22Rv1 (cell line): ENCODE measurements around the gene DCLRE1C.
"Not testable (repeated sequence)": the region's sequence is repeated elsewhere in the genome, so short reads cannot be mapped to it uniquely, and the experiment has no call there.

Source experiments
- H3K27ac ChIP-seq: fragments of 450-650 bp; 2 replicates; pipeline ENCODE4 v1.5.1; 2017
- ZFX ChIP-seq: fragments of 450-650 bp; IDR thresholded peaks from 2 replicates; pipeline ENCODE4 v1.6.1; 2017; ENCODE audit warnings: antibody characterized with exemption, borderline replicate concordance
- TF ChIP-seq, protein P1 (sequence below): fragments of 450-650 bp; IDR thresholded peaks from 2 replicates; pipeline ENCODE4 v1.5.1; 2017; ENCODE audit warnings: mild to moderate bottlenecking

The DCLRE1C gene

DNA sequence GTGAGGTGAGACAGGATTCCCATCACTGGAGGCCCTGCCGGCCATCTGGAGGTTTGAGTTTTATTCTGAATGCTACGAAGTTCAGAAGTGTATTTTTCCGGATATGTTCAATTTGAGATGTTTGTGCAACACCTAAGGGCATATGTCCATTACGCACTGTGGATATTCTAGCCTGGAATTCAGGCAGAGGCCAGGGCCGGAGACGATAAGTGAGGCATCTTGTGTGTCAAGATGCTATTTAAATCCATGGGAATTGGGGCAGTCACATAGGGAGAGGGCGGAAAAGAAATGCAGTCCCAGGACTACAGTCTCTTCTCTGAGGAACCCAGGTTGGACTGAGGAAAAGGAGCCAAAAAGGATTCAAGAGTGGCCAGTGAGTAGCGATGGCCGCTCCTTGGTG lies 77.1 kb downstream of the DCLRE1C start:
- TF ChIP-seq, protein P1, sequence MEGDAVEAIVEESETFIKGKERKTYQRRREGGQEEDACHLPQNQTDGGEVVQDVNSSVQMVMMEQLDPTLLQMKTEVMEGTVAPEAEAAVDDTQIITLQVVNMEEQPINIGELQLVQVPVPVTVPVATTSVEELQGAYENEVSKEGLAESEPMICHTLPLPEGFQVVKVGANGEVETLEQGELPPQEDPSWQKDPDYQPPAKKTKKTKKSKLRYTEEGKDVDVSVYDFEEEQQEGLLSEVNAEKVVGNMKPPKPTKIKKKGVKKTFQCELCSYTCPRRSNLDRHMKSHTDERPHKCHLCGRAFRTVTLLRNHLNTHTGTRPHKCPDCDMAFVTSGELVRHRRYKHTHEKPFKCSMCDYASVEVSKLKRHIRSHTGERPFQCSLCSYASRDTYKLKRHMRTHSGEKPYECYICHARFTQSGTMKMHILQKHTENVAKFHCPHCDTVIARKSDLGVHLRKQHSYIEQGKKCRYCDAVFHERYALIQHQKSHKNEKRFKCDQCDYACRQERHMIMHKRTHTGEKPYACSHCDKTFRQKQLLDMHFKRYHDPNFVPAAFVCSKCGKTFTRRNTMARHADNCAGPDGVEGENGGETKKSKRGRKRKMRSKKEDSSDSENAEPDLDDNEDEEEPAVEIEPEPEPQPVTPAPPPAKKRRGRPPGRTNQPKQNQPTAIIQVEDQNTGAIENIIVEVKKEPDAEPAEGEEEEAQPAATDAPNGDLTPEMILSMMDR: no peak
- TF ChIP-seq ZFX: no peak
- H3K27ac ChIP-seq: no peak overlapping the region; the same call in 1 of the 2 replicates

DNA sequence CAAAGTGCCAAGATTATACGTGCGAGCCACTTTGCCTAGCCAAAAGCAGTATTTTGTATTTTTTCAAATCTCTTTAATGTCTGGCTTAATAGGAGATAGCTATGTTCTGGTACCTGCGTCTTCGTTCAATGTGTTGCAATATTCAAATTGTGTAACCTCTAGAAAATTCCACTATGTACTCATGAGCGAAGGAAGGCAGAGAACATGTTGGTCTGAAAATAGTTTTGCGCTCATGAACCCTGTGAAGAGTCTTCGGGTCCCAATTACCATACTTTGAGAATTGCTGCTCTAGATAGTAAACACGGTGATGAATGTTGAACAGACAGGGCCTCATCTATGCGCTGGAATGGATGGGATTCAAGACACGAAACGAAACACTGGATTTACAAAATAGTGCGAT lies 78.0 kb downstream of the DCLRE1C start:
- H3K27ac ChIP-seq: no peak overlapping the region; the same call in 1 of the 2 replicates
- TF ChIP-seq ZFX: no peak
- TF ChIP-seq, protein P1: no peak

DNA sequence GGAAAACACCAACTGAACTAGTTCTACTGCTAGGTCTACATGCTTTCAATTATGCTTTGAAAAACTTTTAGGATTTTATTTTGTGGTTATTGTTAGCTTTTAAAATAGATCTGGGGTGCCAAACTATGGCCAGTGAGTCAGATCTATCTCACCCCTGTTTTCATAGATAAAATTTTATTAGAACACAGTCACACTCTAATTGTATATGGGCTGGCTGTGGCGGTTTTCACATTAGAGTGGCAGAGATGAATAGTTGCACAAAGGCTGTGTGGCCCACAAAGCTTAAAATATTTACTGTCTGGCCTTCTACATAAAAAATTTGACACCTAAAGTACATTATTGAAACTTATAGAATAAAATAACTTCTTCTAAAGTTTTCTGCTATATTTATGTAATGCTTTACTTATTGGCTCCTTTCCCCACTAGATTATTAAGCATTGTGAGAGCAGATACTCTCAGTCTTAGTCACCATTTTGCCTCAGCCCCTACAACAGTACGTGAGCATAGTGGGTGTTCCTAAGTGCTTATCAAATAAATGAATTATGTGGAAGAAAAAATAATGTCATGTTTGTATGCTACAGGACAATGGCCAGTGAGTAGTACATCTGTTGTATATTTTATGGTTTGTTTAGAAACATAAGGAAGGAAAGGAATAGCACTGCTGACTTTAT lies 80.7 kb downstream of the DCLRE1C start:
- no peak overlapping the region for H3K27ac ChIP-seq
- TF ChIP-seq ZFX: no peak
- TF ChIP-seq, protein P1: no peak

DNA sequence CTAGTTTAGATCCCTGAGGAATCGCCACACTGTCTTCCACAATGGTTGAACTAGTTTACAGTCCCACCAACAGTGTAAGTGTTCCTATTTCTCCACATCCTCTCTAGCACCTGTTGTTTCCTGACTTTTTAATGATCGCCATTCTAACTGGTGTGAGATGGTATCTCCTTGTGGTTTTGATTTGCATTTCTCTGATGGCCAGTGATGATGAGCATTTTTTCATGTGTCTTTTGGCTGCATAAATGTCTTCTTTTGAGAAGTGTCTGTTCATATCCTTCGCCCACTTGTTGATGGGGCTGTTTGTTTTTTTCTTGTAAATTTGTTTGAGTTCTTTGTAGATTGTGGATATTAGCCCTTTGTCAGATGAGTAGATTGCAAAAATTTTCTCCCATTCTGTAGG lies 89.0 kb downstream of the DCLRE1C start:
- H3K27ac ChIP-seq: not testable (repeated sequence)

DNA sequence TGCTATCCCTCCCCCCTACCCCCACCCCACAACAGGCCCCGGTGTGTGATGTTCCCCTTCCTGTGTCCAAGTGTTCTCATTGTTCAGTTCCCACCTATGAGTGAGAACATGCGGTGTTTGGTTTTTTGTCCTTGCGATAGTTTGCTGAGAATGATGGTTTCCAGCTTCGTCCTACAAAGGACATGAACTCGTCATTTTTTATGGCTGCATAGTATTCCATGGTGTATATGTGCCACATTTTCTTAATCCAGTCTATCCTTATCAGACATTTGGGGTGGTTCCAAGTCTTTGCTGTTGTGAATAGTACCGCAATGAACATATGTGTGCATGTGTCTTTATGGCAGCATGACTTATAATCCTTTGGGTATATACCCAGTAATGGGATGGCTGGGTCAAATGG lies 89.4 kb downstream of the DCLRE1C start:
- H3K27ac ChIP-seq: not testable (repeated sequence)

DNA sequence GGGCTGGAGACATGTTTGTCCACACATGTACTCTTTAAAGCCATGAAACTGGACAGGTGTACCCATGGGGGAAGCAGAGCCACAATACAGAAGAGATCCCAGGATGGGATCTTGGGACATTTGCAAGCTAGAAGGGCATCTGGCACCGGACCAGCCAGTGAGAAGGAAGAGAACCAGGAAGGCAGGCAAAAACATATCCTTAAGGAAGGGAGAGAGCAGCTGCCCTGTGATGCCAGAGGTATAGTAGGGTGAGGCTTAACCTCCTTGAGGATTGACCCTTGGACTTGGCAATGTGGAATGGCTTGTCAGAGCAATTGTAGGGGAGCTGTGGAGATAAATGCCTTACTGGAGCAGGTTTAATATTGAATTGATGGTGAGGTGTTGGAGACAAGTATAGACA lies 93.1 kb downstream of the DCLRE1C start:
- TF ChIP-seq, protein P1: no peak
- no peak for TF ChIP-seq ZFX
- no peak overlapping the region for H3K27ac ChIP-seq

DNA sequence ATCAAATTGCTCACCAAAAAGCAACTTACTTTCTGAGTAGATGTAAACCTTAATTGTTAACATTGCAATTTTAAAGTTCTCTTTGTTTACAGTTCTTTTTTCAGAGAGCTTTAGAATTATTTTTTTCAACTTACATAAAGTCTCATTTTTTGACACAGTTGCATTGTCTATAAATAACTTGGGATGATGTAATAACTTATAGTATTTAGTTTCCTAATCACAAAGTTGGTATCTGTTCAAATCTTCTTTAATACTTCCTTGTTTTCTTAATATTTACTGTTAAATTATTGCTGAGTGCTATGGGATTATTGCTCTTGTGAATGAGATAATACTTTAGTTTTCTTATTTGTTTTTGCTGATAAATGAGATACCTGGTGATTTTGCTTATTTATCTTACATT lies 94.1 kb downstream of the DCLRE1C start:
- no peak for TF ChIP-seq ZFX
- TF ChIP-seq, protein P1: no peak
- H3K27ac ChIP-seq: no peak overlapping the region

DNA sequence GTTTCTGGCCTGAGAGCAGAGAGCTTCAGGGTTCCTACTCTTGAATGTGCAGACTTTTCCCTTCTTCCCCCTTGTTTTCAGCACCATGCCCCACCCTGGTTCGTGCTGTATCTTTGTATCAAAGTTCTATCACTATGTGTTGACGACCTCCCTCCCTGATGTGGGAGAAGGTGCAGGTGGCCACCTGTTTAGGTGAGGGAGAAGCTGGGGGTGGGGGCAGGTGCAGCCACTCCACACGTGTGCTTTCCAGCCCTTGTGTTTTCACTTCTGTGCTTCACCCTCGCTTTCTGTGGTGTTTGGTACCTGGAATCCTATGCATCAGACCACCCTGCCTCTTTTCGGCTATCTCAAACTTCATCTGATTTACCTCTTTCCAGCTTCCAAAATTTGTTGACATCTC lies 94.9 kb downstream of the DCLRE1C start:
- no peak overlapping the region for H3K27ac ChIP-seq
- no peak for TF ChIP-seq ZFX
- TF ChIP-seq, protein P1: no peak
